ENCODE results near the gene CDC16. TPM values are rescaled to one million over a fixed set of nuclear protein-coding genes. Genes with fewer than 3 reads are reported as not detected.

Gene CDC16
- total and polyA plus RNA-seq, 2 of the 8 experiments (the other 6 are each of a cell fraction or from before 2014, with no cell fraction given), result 42.5 to 83.4 TPM

- TF ChIP-seq CTBP2 (IDR thresholded peaks at IDR 0.05; ENCODE audit: borderline replicate concordance, insufficient read depth, insufficient read length, low read length), result no peak
- TF ChIP-seq RFX5 (IDR thresholded peaks at IDR 0.05; ENCODE audit: borderline replicate concordance, low read depth, low read length), result no peak
- no peak for TF ChIP-seq CREB1 (IDR thresholded peaks at IDR 0.05)
- TF ChIP-seq BRCA1 (IDR thresholded peaks at IDR 0.05; ENCODE audit: low read depth, low read length), result no peak
- no peak for TF ChIP-seq CHD7 (IDR thresholded peaks at IDR 0.05; ENCODE audit: insufficient replicate concordance, low read length)
These were observed 64.2 kb downstream of the CDC16 start (continued) for GRCh38 chr13:114298866-114299265.
